HEK293 (cell line): Measurements from ENCODE around the gene SKIC3.

Source experiments
- CTCF ChIA-PET: fragments of 350-600 bp; formaldehyde crosslinking; extraction: SDS; loops from one replicate; lab custom pipeline; 2021; ENCODE audit warnings: antibody characterized with exemption; lab: Yijun Ruan, JAX
- POLR2A ChIA-PET: fragments of 300-600 bp; formaldehyde crosslinking; extraction: SDS; loops from one replicate; lab custom pipeline; 2020; ENCODE audit warnings: antibody characterized with exemption, inconsistent platforms; lab: Yijun Ruan, JAX
- H3K27ac ChIP-seq: fragments of 200-500 bp; sonication (Bioruptor generic); 2 replicates; pipeline ENCODE4 v1.5.1; 2014; ENCODE audit warnings: low read depth, low read length, control low read depth, inconsistent platforms; ENCODE audit errors: extremely low read depth
- H3K36me3 ChIP-seq, 2 experiments: fragments of 200-500 bp in 1 of 2; sonication (Bioruptor generic) in 1 of 2; 1 replicate in 1 of 2; 2 replicates in 1 of 2; pipeline ENCODE4 v1.5.1; 2014 to 2017; ENCODE audit warnings: inconsistent platforms in 2 of 2, low read length in 2 of 2; ENCODE audit not compliant: control insufficient read depth in 2 of 2, insufficient read depth in 1 of 2
- H3K4me1 ChIP-seq: fragments of 200-500 bp; sonication (Bioruptor generic); 2 replicates; pipeline ENCODE4 v1.5.1; 2014; ENCODE audit warnings: mild to moderate bottlenecking, low read length, inconsistent platforms; ENCODE audit not compliant: control insufficient read depth, insufficient read depth
- H3K4me3 ChIP-seq: 2 replicates; pipeline ENCODE4 v1.5.1; 2011; ENCODE audit warnings: low read depth, mild to moderate bottlenecking, control low read depth, low read length, moderate library complexity
- H3K9me3 ChIP-seq: fragments of 200-500 bp; sonication (Bioruptor generic); 2 replicates; pipeline ENCODE4 v1.5.1; 2014; ENCODE audit warnings: low read depth, low read length, inconsistent platforms; ENCODE audit not compliant: control insufficient read depth, insufficient read depth
- EGR2 ChIP-seq: fragments of 450-650 bp; formaldehyde crosslinking; IDR thresholded peaks from 2 replicates; pipeline ENCODE4 v1.5.1; 2016; ENCODE audit warnings: low read depth, missing biosample characterization, missing genetic modification characterization
- ELK4 ChIP-seq: IDR thresholded peaks from 2 replicates; pipeline ENCODE4 v1.6.1; 2011; ENCODE audit warnings: mild to moderate bottlenecking, low read depth, low read length, borderline replicate concordance
- FEZF1 ChIP-seq: fragments of 450-650 bp; formaldehyde crosslinking; IDR thresholded peaks from 2 replicates; pipeline ENCODE4 v1.5.1; 2016; ENCODE audit warnings: missing biosample characterization, missing genetic modification characterization
- GLI2 ChIP-seq: fragments of 450-650 bp; formaldehyde crosslinking; IDR thresholded peaks from 2 replicates; pipeline ENCODE4; 2017; ENCODE audit warnings: missing biosample characterization, missing genetic modification characterization, low read depth, borderline replicate concordance
- HOXD13 ChIP-seq: sonication (generic); formaldehyde crosslinking; IDR thresholded peaks from 2 replicates; pipeline ENCODE4 v1.8.0; 2022; ENCODE audit warnings: missing genetic modification reagents, borderline replicate concordance
- INSM2 ChIP-seq: fragments of 450-650 bp; formaldehyde crosslinking; IDR thresholded peaks from 2 replicates; pipeline ENCODE4 v1.5.1; 2016; ENCODE audit warnings: missing biosample characterization, missing genetic modification characterization
- PRDM2 ChIP-seq: fragments of 450-650 bp; formaldehyde crosslinking; IDR thresholded peaks from 2 replicates; pipeline ENCODE4 v1.5.1; 2016; ENCODE audit warnings: missing biosample characterization, missing genetic modification characterization, borderline replicate concordance
- RBAK ChIP-seq: fragments of 450-650 bp; formaldehyde crosslinking; IDR thresholded peaks from 2 replicates; pipeline ENCODE4 v1.5.1; 2016; ENCODE audit warnings: missing biosample characterization, missing genetic modification characterization
- REST ChIP-seq: fragments of 450-650 bp; formaldehyde crosslinking; IDR thresholded peaks from 2 replicates; pipeline ENCODE4 v1.5.1; 2016; ENCODE audit warnings: missing biosample characterization, missing genetic modification characterization
- ZBTB44 ChIP-seq: fragments of 450-650 bp; IDR thresholded peaks from 2 replicates; pipeline ENCODE4 v1.5.1; 2018; ENCODE audit warnings: missing biosample characterization, mild to moderate bottlenecking, missing genetic modification characterization
- ZBTB6 ChIP-seq: fragments of 450-650 bp; formaldehyde crosslinking; IDR thresholded peaks from 2 replicates; pipeline ENCODE4 v1.5.1; 2017; ENCODE audit warnings: missing biosample characterization, missing genetic modification characterization
- ZNF138 ChIP-seq: fragments of 450-650 bp; formaldehyde crosslinking; IDR thresholded peaks from 2 replicates; pipeline ENCODE4 v1.5.1; 2016; ENCODE audit warnings: missing biosample characterization, missing genetic modification characterization, borderline replicate concordance
- ZNF175 ChIP-seq: fragments of 450-650 bp; formaldehyde crosslinking; IDR thresholded peaks from 2 replicates; pipeline ENCODE4 v1.5.1; 2016; ENCODE audit warnings: missing biosample characterization, missing genetic modification characterization
- ZNF202 ChIP-seq: fragments of 450-650 bp; formaldehyde crosslinking; IDR thresholded peaks from 2 replicates; pipeline ENCODE4 v1.5.1; 2016; ENCODE audit warnings: missing biosample characterization, missing genetic modification characterization, borderline replicate concordance
- ZNF23 ChIP-seq: fragments of 450-650 bp; formaldehyde crosslinking; IDR thresholded peaks from 2 replicates; pipeline ENCODE4 v1.5.1; 2016; ENCODE audit warnings: missing biosample characterization, missing genetic modification characterization, borderline replicate concordance
- ZNF280D ChIP-seq: fragments of 450-650 bp; formaldehyde crosslinking; IDR thresholded peaks from 2 replicates; pipeline ENCODE4 v1.5.1; 2016; ENCODE audit warnings: missing biosample characterization, missing genetic modification characterization
- ZNF549 ChIP-seq: fragments of 450-650 bp; IDR thresholded peaks from 2 replicates; pipeline ENCODE4 v1.5.1; 2018; ENCODE audit warnings: missing biosample characterization, missing genetic modification characterization, mild to moderate bottlenecking, inconsistent platforms, moderate library complexity
- ZNF707 ChIP-seq: fragments of 450-650 bp; formaldehyde crosslinking; IDR thresholded peaks from 2 replicates; pipeline ENCODE4 v1.5.1; 2016; ENCODE audit warnings: missing biosample characterization, missing genetic modification characterization
- ZSCAN23 ChIP-seq: fragments of 450-650 bp; formaldehyde crosslinking; IDR thresholded peaks from 2 replicates; pipeline ENCODE4 v1.5.1; 2016; ENCODE audit warnings: missing biosample characterization, missing genetic modification characterization

SKIC3 gene

GRCh38 chr5:95533761-95534160 lies 21.0 kb downstream of the SKIC3 start:
- Histone ChIP-seq H3K27ac (no peak overlapping the region), H3K4me3 (no peak overlapping the region), H3K9me3 (no peaks in the 10 kb centered on the region), H3K36me3 (peaks cover 17 to 62% of the 10 kb centered on the region in 2 experiments), H3K4me1 (no peaks in the 10 kb centered on the region)
- POLR2A ChIA-PET = no interaction called here
- CTCF ChIA-PET = interaction anchor here (0.6 kb wide), 1 partner anchor 582 kb away, joined by 5 read pairs; no protein-coding TSS in a partner anchor
- no peak for TF ChIP-seq INSM2 (tag by site-specific recombination)
- TF ChIP-seq ZNF707 (tag by site-specific recombination) = no peak
- TF ChIP-seq ZBTB44 (tag by site-specific recombination) = no peak
- TF ChIP-seq ZBTB6 (tag by site-specific recombination) = no peak
- no peak for TF ChIP-seq HOXD13
- no peak for TF ChIP-seq PRDM2 (tag by site-specific recombination)
- TF ChIP-seq ZNF138 = no peak
- TF ChIP-seq ZNF549 (tag by site-specific recombination) = no peak
- no peak for TF ChIP-seq ZNF23 (tag by site-specific recombination)
- TF ChIP-seq ZNF175 (tag by site-specific recombination) = no peak
- TF ChIP-seq ZNF280D = no peak
- TF ChIP-seq RBAK (tag by site-specific recombination) = no peak
- TF ChIP-seq EGR2 (tag by site-specific recombination) = no peak
- no peak for TF ChIP-seq ZSCAN23 (tag by site-specific recombination)
- no peak for TF ChIP-seq GLI2 (tag by site-specific recombination)
- no peak for TF ChIP-seq ZNF202 (tag by site-specific recombination)
- TF ChIP-seq ELK4 = no peak
- no peak for TF ChIP-seq FEZF1 (tag by site-specific recombination)
- TF ChIP-seq REST (tag by site-specific recombination) = no peak
